ENCODE data around the gene ITGA8.
A peak's percentile ranks its signal among the peaks of the same experiment; 100 is the strongest.

Gene ITGA8

GRCh38 chr10:15620337-15620736 is 99.4 kb downstream of the ITGA8 start:
- Histone ChIP-seq H3K4me1 (peaks cover 8 to 95% (median 37%) of the 10 kb centered on the region in 4 donors), H3K27me3 (no peaks in the 10 kb centered on the region), H3K4me3 (no peak overlapping the region), H3K27ac (peak overlapping the region; percentile 79 to 83), H3K36me3 (no peaks in the 10 kb centered on the region), H3K9me3 (no peaks in the 10 kb centered on the region)
- TF ChIP-seq CTCF (IDR thresholded peaks at IDR 0.05), result no peak
- no peak for DNase-seq
- intact Hi-C loops (cut with DNase I; ENCODE audit: low total_unique reads), result no loop called here

GRCh38 chr10:15609246-15609645 is 110.5 kb downstream of the ITGA8 start:
- Histone ChIP-seq H3K9me3 (no peaks in the 10 kb centered on the region), H3K27me3 (no peaks in the 10 kb centered on the region), H3K36me3 (peaks cover 9 to 62% (median 42%) of the 10 kb centered on the region in 3 donors), H3K4me3 (no peak overlapping the region), H3K4me1 (peaks cover 0 to 34% (median 5%) of the 10 kb centered on the region in 4 donors), H3K27ac (peak overlapping the region in 1 of 2 donors; percentile 17)
- intact Hi-C loops (cut with DNase I; ENCODE audit: low total_unique reads), result no loop called here
- DNase-seq, result no peak
- no peak for TF ChIP-seq CTCF (IDR thresholded peaks at IDR 0.05)

- TF ChIP-seq CTCF (IDR thresholded peaks at IDR 0.05), result no peak
- intact Hi-C loops (cut with DNase I; ENCODE audit: low total_unique reads), result no loop called here
- Histone ChIP-seq H3K27me3 (no peaks in the 10 kb centered on the region), H3K4me3 (no peak overlapping the region), H3K36me3 (peaks cover 9 to 74% (median 45%) of the 10 kb centered on the region in 3 donors), H3K27ac (no peak overlapping the region), H3K4me1 (peaks cover 0 to 14% (median 0%) of the 10 kb centered on the region in 4 donors), H3K9me3 (no peaks in the 10 kb centered on the region)
- no peak for DNase-seq
Measured at GRCh38 chr10:15606377-15606776, 113.3 kb downstream of the ITGA8 start.

GRCh38 chr10:15605740-15606369 is 113.9 kb downstream of the ITGA8 start:
- intact Hi-C loops (cut with DNase I; ENCODE audit: low total_unique reads), result no loop called here
- H3K9me3 ChIP-seq, result no peaks in the 10 kb centered on the region
- no peak for DNase-seq
- H3K4me1 ChIP-seq, result peaks cover 0 to 14% (median 0%) of the 10 kb centered on the region in 4 donors
- no peaks in the 10 kb centered on the region for H3K27me3 ChIP-seq
- TF ChIP-seq CTCF (IDR thresholded peaks at IDR 0.05), result no peak
- H3K4me3 ChIP-seq, result no peak overlapping the region
- H3K27ac ChIP-seq, result no peak overlapping the region
- peaks cover 9 to 75% (median 45%) of the 10 kb centered on the region in 3 donors for H3K36me3 ChIP-seq

- Histone ChIP-seq H3K27ac (peak overlapping the region in 1 of 2 donors; percentile 11), H3K27me3 (no peaks in the 10 kb centered on the region), H3K36me3 (peaks cover 6 to 70% (median 45%) of the 10 kb centered on the region in 3 donors), H3K9me3 (no peaks in the 10 kb centered on the region), H3K4me1 (peaks cover 0 to 14% (median 0%) of the 10 kb centered on the region in 4 donors), H3K4me3 (no peak overlapping the region)
- no peak for TF ChIP-seq CTCF (IDR thresholded peaks at IDR 0.05)
- intact Hi-C loops (cut with DNase I; ENCODE audit: low total_unique reads), result no loop called here
- DNase-seq, result no peak
Measured at GRCh38 chr10:15603446-15604011, 116.2 kb downstream of the ITGA8 start.
